ENCODE measurements around the gene RELA.
"Not testable (repeated sequence)": the region's sequence is repeated elsewhere in the genome, so short reads cannot be mapped to it uniquely, and the experiment has no call there.

The RELA gene

DNA sequence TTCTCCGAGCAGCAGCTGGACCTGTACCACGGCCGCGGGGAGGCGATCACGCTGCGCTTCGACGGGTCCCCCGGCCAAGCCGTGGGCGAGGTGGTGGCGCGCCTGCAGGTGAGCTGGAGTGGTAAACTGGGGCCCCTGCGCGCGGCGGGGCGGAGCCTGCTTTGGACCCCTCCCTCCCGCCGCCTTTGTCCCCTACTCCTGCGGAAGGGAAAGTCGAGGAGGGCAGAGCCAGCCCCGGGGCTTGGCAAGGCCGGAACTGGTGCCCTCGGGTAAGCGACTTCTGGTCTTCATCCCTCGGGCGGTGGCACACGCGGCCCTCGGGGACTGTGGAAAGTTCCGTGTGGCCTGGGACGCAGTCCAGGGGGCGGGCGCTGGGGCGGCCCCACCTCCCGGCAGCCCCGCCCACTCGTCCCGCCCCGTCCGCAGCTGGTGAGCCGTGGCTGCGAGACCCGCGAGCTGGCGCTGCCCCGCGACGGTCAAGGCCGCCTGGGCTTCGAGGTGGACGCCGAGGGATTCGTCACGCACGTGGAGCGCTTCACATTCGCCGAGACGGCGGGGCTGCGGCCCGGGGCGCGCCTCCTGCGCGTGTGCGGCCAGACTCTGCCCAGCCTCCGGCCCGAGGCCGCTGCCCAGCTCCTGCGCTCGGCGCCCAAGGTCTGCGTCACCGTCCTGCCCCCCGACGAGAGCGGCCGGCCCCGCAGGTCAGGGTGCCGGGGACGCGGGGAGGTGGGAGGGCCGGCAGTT is 15.6 kb downstream of the RELA start:
- no peak for DNase-seq

- DNase-seq = no peak
Measured at GRCh38 chr11:65646288-65646957, 16.3 kb downstream of the RELA start.

GRCh38 chr11:65645710-65646109 is 17.0 kb downstream of the RELA start:
- DNase-seq = no peak

GRCh38 chr11:65644837-65645236 is 17.9 kb downstream of the RELA start:
- no peak for DNase-seq

DNA sequence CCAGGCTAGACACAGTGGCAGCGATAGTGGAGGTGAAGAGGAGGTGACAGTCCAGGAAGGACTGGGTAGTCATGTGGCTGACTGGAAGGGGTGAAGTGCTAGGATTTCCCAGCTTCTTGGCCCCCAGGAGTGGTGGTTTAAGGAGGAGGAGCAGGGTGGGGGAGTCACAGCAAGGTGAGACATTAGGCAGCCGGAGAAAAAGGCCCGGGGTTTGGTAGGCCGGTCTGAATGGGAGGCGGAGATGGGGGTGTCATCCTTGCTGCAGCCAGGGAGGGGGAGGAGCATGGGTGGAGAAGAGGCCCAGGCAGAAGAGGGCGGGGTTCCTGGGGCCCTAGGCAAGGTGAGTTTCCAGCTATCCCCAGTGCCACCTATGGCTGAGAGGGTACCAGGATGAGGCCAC is 18.7 kb downstream of the RELA start:
- DNase-seq = no peak

- no peak for DNase-seq
Measured at GRCh38 chr11:65642014-65642671, 20.6 kb downstream of the RELA start.

DNA sequence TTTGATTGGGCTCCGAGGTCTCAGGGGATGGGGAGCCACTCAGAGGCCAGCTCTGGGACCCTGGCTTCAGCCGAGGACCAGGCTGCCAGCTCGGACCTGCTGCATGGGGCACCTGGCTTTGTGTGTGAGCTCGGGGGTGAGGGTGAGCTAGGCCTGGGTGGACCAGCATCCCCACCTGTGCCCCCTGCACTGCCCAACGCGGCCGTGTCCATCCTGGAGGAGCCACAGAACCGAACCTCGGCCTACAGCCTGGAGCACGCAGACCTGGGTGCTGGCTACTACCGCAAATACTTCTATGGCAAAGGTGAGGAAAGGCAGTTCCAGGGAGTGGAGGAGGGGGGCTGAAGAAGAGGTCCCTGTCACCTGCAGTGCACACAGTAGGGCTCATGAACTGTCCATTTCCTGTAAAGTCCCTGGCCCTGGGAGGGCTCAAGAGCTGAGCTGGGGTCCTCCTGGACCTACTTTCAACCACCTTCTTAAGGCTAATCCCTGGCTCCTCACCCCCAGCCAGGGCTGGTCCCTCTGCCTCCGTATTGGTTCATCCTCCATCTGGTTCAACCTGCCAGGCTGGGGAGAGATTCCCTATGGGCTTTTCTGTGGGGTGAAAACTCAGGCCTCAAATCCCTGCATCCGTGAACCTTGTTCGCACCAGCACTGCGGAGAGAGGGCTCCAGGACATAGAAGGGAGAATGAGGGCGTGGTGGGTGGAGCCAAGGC is 21.3 kb downstream of the RELA start:
- DNase-seq = no peak

GRCh38 chr11:65640483-65641296 is 22.0 kb downstream of the RELA start:
- DNase-seq = peak; percentile 41

DNA sequence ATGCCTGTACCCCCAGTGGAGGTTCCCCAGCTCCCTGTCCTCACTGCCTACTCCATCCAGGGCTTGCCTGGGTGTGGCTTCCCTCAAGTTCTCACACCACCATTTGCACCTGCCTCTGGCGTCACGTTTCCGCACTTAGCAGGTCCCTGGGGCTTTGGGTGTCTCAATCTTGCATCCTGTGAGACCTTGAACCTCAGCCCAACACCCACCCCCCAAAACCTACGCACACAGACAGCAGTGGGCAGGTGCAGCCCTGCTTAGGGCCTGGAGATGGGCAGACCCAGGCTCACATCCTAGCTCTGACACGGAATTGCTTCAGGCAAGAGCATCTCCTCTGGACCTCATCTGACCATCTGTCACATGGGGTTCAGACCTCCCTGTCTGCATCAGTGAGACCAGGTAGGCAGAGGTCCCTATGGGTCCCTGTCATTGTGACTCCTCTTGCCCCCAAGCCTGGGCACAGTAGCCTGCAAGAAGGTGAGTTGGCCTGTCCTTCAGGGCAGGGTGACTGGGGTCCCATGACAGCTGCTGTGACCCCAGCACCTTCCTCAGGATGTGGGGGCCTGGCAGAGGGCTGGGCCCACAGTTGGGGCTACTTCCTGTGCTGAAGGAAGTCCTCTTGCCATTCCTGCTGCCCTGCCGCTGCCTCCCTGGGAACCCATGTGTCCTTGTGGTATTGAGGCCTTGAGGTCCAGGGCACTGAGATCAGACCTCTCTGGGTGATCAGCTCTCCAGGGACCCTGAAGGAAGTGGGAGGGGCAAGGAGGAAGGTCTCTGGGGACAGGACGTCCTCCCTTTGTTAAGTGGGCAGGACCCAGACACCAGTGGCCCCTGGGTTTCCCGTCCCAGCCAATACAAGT is 22.9 kb downstream of the RELA start:
- peak; percentile 57 for DNase-seq

DNA sequence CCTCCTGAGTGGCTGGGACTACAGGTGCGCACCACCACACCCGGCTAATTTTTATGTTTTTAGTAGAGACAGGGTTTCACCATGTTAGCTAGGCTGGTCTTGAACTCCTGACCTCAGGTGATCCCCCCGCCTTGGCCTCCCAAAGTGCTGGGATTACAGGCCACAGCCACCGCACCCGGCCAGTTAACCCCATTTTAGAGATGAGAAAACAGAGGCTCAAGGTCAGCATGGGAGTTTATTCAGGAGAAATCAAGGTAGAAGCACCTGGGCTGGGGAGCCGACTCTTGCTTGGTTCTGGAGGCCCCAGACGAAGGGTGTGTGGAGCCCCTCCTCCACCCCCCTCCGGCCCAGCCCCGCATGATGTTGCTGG is 23.5 kb downstream of the RELA start:
- not testable (repeated sequence) for DNase-seq

GRCh38 chr11:65637794-65638419 is 24.8 kb downstream of the RELA start, which contains the start of gene SIPA1:
SIPA1 (plus strand) TSS chr11:65638101; CDS start chr11:65640922, 2,821 bp downstream.
- DNase-seq = peak; percentile 74

GRCh38 chr11:65637032-65637557 is 25.6 kb downstream of the RELA start:
- no peak for DNase-seq

DNA sequence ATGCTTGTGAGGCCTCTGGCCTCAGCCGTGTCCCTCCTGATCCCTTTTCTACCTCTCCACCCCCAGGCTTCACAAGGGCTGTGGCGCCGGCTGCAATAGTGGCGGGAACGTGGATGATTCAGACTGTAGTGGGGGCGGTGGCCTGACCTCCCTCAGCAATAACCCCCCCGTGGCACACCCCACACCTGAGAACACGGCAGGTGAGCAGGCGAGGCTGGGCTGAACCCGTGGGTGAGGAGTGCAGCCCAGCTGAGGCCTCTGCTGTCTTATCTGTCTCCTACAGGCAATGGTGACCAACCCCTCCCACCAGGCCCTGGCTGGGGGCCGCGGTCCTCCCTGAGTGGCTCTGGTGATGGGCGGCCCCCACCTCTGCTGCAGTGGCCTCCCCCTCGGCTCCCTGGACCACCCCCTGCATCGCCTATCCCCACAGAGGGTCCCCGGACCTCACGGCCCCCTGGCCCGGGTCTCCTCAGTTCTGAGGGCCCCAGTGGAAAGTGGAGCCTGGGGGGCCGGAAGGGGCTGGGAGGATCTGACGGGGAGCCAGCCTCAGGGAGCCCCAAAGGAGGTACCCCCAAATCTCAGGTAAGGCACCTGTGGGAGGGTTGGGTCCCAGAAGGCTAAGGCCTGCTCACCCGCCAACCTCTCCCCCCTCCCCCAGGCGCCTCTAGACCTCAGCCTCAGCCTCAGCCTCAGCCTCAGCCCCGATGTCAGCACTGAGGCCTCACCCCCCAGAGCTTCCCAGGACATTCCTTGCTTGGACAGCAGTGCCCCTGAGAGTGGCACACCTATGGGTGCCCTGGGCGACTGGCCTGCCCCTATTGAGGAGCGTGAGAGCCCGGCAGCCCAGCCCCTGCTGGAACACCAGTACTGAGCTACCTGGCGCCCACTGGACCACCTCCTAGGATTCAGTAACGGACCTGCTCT is 26.3 kb downstream of the RELA start:
- DNase-seq = no peak

DNA sequence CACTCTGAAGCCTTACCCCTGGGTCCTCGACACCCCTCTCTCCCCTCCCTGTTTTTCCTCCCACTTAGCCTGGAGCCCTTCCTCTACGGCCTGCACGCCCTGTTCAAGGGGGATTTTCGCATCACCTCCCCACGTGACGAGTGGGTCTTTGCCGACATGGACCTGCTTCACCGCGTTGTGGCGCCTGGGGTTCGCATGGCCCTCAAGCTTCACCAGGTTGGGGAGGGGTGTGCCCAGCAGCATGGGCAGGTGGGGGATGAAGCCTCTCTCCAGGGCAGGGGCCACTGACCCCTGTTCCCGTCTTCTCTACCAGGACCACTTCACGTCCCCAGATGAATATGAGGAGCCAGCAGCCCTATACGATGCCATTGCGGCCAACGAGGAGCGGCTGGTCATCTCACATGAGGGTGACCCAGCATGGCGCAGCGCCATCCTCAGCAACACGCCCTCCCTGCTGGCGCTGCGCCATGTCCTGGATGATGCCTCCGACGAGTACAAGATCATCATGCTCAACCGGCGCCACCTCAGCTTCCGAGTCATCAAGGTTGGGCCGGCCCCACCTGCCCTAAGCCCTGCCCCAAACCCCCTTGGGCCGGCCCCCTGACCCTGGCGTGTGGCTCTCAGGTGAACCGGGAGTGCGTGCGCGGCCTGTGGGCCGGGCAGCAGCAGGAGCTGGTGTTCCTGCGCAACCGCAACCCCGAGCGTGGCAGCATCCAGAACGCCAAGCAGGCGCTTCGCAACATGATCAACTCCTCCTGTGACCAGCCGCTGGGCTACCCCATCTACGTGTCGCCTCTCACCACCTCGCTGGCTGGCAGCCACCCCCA is 27.6 kb downstream of the RELA start:
- no peak for DNase-seq

GRCh38 chr11:65634440-65634839 is 28.3 kb downstream of the RELA start:
- DNase-seq = no peak

GRCh38 chr11:65634109-65634436 is 28.6 kb downstream of the RELA start:
- no peak for DNase-seq

- DNase-seq = no peak
Measured at GRCh38 chr11:65633390-65634108, 29.2 kb downstream of the RELA start.

GRCh38 chr11:65630215-65630614 is 32.5 kb downstream of the RELA start:
- DNase-seq = no peak
